NOMO-1 (cell line): ENCODE results near the gene CCSER1.
"Not testable (repeated sequence)": the region's sequence is repeated elsewhere in the genome, so short reads cannot be mapped to it uniquely, and the experiment has no call there.

ENCODE experiments used
- DNase-seq, 2 experiments: peaks; one replicate each; lab custom pipeline; 2025; ENCODE audit not compliant: unreplicated experiment in 2 of 2; lab: John Stamatoyannopoulos, UW

The CCSER1 gene

DNA sequence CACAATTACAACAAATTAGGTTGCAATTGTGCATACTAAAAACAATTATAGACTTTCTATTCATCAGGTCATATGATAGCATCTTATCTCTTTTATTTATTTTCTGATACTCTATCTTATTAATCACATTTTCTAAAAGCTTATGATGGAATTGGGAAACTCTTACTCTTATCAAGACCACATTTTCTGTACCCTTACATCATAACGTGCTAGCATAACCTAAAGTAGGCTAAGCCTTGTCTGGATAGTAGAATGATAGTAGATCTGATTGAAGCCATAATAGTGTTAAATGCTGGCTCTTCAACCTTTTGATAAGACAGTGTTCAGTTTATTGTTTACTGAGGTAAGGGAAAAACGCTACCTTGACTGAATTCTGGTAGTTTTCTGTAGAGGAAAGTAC, 294.0 kb downstream of the CCSER1 start:
- no peak for DNase-seq

DNA sequence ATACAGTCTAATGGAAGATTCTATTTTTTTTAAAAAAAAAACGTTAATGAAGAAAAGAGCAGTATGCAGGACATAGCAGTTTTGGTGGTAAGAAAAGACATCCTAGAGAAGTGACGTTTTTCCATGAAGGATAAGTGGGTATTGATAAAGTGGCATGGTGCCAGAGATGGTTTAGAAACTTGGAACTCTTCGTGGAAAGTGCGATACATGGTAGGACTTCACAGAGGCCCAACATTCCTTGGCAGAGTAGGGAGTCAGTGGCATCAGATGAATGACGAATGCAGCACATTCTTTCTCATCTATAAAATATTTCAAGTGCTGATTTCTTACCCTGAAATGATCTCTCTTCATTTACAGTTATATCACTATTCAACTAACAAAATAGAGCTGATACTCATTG, 298.7 kb downstream of the CCSER1 start:
- DNase-seq, result no peak

DNA sequence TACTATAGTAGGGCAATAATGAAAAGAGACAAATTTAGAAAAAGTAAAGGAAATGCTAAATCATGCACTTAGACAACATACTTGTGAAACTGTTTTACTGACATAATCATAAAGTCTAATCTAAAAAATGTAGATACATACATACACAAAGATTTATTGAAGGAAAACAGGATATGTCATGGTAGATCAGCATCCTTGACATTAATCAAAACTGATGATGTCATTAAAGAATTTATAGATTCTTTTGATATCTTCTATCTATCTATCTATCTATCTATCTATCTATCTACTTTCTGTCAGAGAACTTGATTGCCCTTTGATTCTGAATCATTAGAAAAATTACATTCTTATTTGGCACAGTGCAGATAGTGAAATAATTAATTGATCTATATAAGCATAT, 311.3 kb downstream of the CCSER1 start:
- DNase-seq, result no peak

DNA sequence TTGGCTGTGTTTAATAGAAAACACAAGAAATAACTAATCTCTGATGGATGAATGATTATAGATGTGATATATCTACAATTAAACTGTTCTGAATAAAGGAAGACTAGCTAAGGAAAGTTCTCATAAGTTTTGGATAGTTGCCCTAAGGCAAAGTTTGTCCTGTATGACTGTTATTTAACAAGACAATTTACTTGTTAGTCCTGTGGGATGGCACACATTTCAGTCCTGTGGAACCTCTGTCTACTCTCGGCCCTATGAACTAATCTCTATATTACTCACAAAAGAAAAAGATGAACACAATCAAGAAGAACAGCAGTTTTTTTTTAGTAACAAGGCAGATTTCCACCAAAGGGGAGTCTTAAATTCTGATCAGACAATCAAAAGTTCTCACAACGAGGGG, 314.6 kb downstream of the CCSER1 start:
- no peak for DNase-seq

DNA sequence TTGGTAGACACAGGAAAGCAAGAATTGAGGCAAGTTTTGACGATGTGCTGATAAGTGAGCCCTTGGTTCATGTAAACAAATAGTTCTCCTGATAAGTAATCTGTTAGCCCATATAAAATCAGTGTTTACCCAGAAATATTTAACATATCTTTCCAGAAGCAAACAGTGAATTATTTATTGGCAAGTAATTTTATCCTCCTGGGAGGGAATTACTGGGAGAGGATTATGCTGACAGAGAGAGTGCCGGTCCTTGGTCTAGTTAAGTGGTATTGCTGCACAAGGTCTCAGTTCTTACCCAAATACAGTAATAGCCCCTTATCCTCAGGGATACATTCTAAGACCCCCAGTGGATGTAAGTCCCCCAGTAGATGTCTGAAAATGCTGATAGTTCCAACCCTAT, 315.4 kb downstream of the CCSER1 start:
- DNase-seq, result no peak

DNA sequence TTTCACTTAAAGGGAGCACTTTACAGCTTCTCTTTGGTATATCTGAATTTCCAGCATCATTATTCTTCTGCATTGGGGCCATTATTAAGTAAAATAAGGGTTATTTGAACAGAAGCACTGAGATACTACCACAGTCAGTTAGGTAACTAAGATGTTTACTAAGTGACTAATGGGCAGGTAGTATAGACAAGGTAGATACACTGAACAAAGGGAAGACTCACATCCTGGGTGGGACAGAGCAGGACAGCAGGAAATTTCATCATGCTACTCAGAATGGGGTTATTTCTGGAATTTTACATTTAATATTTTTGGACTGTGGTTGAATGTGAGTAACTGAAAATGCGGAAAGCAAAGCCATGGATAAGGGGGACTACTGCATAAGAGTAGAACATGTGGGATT, 316.0 kb downstream of the CCSER1 start:
- DNase-seq, result no peak

DNA sequence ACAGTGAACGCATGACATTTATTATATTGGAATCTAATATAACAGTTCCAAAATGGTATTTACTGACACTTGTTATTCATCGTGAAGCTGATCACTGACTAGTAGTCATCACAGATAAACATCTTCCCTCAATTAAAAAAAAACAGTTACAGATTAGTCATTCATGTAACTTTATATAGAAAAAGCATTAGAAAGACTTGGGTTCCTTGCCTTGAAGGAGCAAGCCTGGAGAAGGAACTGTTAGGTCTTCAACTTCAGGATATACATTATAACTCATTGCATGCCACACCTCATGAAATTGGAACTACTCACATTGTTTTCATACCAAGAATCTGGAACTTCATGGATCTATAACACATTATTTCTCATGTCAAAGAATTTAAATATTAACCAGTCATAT, 317.7 kb downstream of the CCSER1 start:
- no peak for DNase-seq

DNA sequence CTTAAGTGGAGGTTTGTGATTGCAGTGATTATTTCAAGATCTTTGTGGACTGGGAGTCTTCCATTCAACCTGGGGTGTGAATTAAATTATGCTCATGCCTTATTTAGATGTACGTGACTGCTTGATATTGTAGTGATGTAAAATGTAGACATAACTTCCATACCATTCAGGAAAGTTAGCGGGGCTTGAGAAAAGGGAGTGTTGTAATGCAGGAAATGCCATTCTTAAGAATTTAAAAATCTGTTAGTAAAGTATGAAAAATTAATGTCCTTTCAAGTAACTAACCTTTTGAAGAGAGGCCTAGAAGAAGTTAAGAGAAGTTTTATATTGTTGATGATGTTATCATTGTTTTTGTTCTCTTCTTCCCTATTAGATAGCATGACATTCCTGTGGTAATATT, 318.2 kb downstream of the CCSER1 start:
- DNase-seq, result no peak

DNA sequence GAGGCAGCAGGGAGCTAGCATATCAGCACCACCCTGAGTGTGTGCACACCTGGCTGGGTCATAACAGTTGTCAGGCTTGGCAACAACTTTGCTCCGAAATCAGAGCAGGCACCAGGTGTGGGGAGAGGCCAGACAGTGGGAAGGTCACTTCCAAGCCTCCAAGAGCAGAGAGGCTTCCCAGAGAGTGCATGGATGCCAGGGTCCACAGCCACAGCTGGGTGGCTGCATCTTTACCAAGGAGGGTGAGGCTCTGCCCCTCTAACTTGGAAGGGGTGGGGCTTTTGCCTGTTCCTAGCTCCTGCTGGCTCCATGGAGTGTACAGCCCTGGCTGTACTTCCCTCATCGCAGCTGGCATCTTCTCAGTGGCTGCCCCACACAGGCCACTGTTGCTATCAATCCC, 322.4 kb downstream of the CCSER1 start:
- no peak for DNase-seq

DNA sequence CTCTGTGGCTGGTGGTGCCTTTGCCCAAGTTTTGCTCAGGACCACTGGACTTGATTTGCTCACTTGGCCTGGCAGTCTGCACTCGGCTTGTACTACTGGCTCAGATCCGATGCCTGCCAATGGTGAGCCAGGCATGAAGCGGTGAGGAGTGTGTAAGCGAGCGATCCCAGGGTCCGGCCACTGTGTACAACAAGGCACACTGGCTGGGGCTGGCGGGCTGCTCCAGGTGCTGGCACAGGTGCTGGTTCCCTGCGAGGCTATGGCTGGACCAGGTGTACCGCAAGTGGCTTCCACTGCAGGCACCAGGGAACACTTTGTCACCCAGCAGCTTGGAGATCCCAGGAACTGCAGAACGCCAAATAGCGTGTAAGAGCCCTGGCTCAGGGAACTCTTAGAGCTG, 329.7 kb downstream of the CCSER1 start:
- no peak for DNase-seq

DNA sequence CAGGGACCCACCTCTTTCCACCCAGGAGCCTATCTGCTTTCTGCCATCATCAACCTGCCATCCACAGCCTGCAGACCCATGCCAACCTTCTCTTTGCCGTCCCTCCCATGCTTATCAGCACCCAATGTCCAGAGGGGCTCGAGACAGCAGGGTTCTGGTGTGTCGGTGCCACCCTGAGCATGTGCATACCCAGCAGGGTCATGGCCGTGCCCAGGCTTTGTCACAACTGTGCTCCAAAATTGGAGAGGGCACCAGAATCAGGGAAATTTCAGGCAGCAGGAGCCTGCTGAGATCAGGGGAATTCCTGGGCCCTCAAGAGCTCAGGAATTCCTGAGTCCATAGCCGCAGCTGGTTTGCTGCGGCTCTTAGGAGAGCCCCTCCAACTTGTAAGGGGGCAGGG, 330.6 kb downstream of the CCSER1 start:
- no peak for DNase-seq

DNA sequence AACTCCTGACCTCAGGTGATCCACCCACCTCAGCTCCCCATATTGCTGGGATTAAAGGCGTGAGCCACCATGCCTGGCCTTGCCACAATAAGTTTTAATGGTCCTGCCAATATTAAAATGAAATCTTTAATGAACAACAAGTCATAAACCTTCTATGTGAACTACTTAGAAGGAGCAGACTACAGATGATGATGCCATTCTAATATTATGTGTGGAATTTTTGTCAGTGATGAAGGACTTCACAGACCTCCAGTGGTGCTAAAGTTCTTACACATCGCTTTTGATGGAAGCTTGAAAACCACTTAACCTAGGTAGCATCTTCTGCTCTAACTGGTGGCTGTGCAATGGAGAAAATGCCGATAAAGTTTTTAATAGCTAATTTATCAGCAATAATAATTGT, 331.4 kb downstream of the CCSER1 start:
- no peak for DNase-seq

DNA sequence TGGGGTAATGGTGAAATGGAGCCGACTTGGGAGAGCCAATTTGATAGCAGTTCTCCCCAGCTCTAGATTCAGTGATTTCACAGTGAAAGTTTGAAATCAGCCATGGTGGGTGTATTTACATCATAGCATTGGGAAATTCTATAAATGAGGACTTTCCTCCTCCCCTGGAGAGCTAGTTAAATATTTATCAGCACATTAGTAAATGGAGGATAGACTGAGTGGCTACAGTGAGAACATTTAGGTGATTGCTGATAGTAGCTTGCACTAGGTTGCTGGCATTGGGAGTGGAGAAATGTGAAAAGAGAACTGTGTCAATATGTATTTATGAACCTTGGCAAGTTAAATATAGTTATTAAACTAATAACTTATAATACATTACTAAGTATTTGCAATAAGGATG, 347.3 kb downstream of the CCSER1 start:
- DNase-seq, result no peak

DNA sequence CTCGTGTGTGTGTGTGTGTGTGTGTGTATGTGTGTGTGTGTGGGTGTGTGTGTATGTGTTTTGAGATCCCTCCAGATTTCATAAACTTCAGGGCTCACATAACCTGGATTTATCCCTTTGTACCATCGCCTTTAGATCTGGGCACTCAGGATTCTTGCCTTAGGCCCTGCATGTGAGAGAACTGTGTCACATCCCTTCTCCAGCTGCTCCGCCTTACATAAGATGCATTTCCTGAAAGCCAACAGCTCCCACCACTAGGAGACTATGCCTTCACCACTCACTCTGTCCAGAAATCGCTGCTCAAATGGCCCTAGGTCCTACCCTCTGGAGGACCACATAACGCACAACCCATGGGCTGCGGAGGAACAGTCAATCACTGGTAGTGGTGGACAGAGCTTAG, 348.8 kb downstream of the CCSER1 start:
- no peak for DNase-seq

DNA sequence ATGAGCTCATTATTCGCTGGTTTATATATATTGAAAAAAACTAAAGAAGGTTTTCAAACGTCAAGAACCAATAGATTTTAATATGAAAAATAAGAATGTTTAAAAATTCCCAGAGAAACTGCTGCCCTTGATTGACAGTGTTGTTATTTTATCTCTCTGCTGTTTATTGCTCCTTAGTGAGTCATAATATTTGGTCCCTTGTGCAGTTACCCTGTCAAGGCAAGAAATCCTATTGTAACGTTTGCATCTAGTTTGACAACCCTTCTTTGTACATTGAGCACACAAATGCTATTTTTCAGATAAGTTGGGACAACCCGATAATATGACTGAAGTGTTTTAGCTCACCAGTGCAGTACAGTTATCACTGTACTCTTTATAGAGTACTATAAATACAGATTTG, 349.4 kb downstream of the CCSER1 start:
- no peak for DNase-seq

DNA sequence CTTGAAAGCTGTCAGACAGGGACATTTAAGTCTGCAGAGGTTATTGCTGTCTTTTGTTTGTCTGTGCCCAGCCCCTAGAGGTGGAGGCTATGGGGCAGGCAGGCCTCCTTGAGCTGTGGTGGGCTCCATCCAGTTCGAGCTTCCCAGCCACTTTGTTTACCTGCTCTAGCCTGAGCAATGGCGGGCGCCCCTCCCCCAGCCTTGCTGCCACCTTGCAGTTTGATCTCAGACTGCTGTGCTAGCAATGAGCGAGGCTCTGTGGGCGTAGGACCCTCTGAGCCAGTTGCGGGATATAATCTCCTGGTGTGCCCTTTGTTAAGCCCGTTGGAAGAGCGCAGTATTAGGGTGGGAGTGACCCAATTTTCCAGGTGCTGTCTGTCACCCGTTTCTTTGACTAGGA, 357.7 kb downstream of the CCSER1 start:
- DNase-seq, result not testable (repeated sequence)

DNA sequence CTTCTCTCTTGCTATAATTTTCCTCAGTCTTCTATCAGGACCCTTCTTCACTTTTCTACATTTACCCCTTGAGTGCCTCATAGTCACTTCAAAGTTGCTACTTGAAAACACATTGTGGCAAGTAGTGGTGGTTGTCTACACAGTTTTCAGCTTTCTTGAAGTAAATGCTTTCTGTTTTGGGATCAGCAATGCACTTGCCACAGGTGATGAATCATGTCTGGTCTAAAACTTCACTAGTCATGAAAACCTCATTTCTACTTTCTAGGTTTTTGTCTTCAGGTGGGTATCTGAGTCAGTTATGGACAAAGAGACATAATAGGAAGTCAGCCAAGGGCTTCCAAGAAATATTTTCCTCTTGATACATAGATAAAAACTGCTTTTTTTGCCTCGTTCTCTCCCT, 359.2 kb downstream of the CCSER1 start:
- no peak for DNase-seq

DNA sequence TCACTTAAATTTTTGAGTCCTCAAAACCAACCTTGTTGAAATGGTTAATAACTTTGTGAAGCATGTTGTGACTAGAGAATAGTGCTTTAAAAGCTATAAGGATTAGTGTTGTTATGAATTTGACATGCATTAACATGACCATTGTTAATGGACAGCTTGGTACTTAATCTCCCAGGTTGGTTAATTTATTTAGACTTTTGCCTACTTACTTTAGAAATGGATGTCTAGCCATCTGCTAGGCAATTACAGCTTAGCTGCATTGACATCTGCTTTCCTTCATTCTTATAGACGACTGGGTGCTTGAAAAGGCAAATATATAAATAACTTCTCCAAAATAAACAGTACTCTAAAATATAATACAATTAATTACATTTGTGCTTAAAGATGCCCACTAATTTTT, 368.0 kb downstream of the CCSER1 start:
- no peak for DNase-seq

DNA sequence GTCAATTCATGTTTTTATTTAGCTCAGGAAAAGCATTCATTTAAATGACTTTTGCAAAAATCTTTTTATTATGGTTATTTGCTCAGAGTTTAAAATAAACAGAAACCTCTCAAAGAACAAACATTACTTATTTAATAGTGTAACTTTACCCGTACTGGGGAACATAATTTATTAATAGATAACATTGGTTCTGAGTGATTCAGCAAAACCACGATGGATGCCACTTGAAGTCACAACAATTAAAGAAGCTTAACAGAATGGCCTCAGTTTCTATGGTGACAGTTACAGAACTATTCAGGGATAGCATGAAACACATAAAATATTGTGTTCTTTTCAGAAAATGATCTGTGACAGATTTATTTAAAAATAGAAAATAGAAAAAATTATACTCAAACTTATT, 368.7 kb downstream of the CCSER1 start:
- no peak for DNase-seq

DNA sequence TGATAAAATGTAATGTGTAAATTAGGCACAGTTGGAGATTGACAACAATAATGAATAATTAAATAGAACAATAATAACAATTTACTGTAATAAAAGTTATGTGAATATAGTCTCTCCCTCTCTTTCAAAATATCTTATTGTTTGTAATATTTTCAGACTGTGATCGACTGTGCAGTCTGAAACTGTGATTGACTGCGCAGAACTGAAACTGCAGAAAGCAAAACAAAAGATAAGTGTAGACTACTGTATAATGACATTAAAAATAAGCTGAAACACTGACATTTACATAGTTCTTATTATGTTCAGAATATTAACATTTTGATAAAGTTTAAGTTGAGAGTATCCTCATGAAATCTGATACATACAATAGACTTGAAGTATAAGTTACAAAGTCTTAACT, 371.0 kb downstream of the CCSER1 start:
- no peak for DNase-seq

DNA sequence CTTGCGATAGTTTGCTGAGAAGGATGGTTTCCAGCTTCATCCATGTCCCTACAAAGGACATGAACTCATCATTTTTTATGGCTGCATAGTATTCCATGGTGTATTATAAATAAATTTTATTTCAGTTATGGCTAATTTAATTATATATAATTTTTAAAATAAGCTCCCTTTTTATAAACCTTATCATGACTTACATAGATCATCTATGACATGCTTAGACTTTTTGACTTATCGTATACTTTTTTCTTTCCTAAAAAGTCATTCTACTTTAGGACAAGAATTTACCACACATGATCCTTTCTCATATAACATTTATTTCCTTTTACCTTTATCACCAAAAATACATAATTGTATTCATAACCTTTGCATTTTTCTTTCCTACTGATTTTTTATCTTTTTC, 376.5 kb downstream of the CCSER1 start:
- no peak for DNase-seq

DNA sequence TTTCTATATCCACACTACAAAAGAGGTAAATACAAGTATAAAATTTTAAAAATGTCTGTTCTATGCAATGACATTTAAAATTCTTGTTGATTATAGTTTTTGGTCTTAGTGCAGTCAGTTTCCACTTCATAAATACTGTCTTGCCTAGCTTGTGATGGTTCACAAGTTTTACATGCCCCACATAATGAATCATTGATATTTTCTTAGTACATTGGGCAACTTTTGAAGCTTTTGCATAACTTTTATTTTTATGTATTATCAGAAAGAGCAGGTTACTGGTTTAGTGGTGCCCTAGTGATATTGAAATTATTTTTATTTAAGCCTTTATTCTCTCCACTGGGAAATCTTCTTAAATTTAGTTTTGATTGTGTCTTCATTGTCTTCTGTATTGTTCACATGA, 388.0 kb downstream of the CCSER1 start:
- DNase-seq, result no peak

DNA sequence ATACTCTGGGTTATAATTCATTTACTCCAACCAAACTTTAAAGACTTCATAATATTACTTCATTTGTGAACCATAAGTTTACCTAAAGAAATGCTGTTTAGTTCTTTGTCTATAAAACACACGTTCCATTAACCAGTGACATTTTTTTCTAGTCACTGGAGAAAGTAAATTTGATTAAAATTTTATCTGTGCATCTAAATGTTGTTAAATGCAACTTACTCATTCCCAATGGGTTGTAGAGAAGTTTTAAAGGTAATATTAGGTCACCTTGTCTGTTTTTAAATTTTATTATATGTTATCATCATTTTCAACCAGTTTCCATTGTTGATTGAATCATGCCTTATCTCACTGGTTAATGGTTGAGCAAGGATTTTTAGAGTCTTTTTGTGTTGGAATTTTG, 401.4 kb downstream of the CCSER1 start:
- no peak for DNase-seq

DNA sequence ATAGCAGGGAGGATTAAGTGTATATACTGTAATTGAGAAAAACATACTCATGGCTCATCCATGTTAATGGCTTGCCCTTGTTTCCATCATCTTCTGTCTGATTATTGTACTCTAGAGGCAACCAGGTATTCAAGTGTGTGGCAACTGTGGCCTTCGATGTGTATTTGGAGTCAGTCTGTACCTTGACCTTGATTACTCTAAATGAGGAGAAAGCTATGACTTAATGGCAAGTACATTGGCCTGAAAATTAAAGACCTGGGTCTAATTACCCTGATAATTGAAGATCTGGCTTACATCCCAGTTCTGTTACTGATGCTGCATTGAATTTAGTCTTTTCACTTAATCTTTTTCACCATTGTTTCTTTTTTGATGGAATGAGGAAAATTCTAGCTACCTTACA, 409.2 kb downstream of the CCSER1 start:
- DNase-seq, result no peak
